Kidney epithelial cell (primary cell): ENCODE measurements around the gene ADAMTS19. TPM values are rescaled to one million over a fixed set of nuclear protein-coding genes. Genes with fewer than 3 reads are reported as not detected.
A peak's percentile ranks its signal among the peaks of the same experiment; 100 is the strongest.

Experiments used
- DNase-seq: peaks from one replicate; pipeline ENCODE4 v3.0.0-alpha.2; 2010; ENCODE audit warnings: low read depth
- H3K27me3 ChIP-seq: 2 replicates; pipeline ENCODE4 v1.6.0; 2011; ENCODE audit warnings: low read length; ENCODE audit not compliant: control insufficient read depth, insufficient read depth
- H3K36me3 ChIP-seq: 2 replicates; pipeline ENCODE4 v1.5.1; 2011; ENCODE audit warnings: low read length; ENCODE audit not compliant: control insufficient read depth, insufficient read depth
- H3K4me3 ChIP-seq: 2 replicates; pipeline ENCODE4 v1.5.1; 2011; ENCODE audit warnings: low read depth, mild to moderate bottlenecking, control low read depth, low read length
- CTCF ChIP-seq: IDR thresholded peaks from 2 replicates; pipeline ENCODE4 v1.5.1; 2011; ENCODE audit warnings: mild to moderate bottlenecking, moderate library complexity, low read length, control low read depth, inconsistent platforms; ENCODE audit not compliant: insufficient read depth, poor library complexity, severe bottlenecking
- total RNA-seq: library from RNA; depleted of rRNA; stranded (reverse); fragments of >200 nt; gene quantifications from 2 replicates; pipeline ENCODE4 v1.2.3, GENCODE V29; 2015

Gene ADAMTS19
- total RNA-seq, 1 donor from 2014 or later: 0.21 TPM

DNA sequence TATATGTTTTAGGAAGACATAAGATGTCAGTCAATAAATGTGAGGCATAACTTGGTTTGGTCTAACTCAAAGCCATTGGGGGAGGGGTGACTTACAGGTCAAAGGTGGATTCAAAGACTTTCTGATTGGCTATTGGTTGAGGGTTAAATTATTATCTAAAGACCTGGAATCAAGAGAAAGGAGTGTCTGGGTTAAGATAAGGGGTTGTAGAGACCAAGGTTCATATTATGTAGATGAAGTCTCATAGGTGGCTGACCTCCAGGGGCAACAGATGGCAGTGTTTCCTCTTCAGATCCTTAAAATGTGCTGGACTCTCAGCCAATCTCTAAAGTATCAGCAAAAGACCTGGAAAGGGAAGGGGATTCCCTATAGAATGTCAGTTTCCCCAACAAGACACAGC, 236.5 kb downstream of the ADAMTS19 start:
- no peaks in the 10 kb centered on the region for H3K36me3 ChIP-seq
- no peak overlapping the region for H3K4me3 ChIP-seq
- DNase-seq: no peak
- H3K27me3 ChIP-seq: no peaks in the 10 kb centered on the region
- TF ChIP-seq CTCF: no peak

- no peak for DNase-seq
- no peak overlapping the region for H3K4me3 ChIP-seq
- TF ChIP-seq CTCF: peak; percentile 14
Observed at GRCh38 chr5:129698661-129699060, 238.6 kb downstream of the ADAMTS19 start.

DNA sequence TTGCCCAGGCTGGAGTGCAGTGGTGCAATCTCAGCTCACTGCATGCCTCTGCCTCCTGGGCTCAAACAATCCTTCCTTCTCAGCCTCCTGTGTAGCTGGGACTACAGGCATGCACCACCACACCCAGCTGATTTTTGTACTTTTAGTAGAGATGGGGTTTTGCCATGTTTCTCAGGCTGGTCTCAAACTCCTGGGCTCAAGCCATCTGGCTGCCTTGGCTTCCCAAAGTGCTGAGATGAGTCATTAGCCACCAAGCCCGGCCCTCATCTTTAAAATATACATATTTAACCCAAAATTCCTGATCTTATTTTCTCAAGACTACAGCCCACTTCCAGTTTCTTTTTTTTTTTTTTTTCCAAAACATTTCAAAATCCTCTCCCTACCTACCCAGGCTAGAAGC, 256.1 kb downstream of the ADAMTS19 start:
- Histone ChIP-seq H3K4me3 (no peak overlapping the region), H3K36me3 (no peaks in the 10 kb centered on the region), H3K27me3 (no peaks in the 10 kb centered on the region)
- no peak for TF ChIP-seq CTCF
- no peak for DNase-seq

More at GRCh38 chr5:129698661-129699060, 238.6 kb downstream of the ADAMTS19 start:
- Histone ChIP-seq H3K36me3 (no peaks in the 10 kb centered on the region), H3K27me3 (no peaks in the 10 kb centered on the region)

- no peak for TF ChIP-seq CTCF
- Histone ChIP-seq H3K36me3 (no peaks in the 10 kb centered on the region), H3K27me3 (no peaks in the 10 kb centered on the region), H3K4me3 (no peak overlapping the region)
- no peak for DNase-seq
Observed at GRCh38 chr5:129716651-129717050, 256.6 kb downstream of the ADAMTS19 start.

DNA sequence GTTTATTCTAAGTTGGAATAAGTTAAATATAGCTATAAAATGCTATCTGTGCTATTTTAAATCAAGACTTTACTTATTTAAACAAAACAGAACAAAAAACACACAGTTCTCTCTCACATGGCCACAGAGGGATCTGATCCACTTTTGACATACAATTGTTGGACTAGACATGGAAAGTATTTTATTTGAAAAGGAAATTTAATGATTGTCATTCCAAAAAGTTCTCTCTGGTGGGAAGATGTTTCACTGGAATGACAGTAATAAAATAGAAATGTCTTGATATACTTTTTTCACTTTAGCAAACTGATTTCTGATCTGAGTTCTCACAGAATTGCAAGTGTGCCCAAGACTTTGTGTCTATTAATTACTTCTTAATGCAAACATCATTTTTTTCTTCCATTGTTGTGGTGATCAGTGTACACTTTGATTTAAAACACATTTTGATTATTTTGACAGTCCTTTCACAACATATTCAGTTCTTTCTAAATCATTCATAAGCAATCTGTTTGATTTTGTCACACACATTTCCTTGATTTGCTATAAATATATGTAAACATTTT, 257.7 kb downstream of the ADAMTS19 start:
- no peaks in the 10 kb centered on the region for H3K27me3 ChIP-seq
- no peak for DNase-seq
- no peak for TF ChIP-seq CTCF
- no peaks in the 10 kb centered on the region for H3K36me3 ChIP-seq
- H3K4me3 ChIP-seq: no peak overlapping the region

GRCh38 chr5:129718471-129719090, 258.5 kb downstream of the ADAMTS19 start:
- no peak for TF ChIP-seq CTCF
- H3K4me3 ChIP-seq: no peak overlapping the region
- H3K27me3 ChIP-seq: no peaks in the 10 kb centered on the region
- no peaks in the 10 kb centered on the region for H3K36me3 ChIP-seq
- DNase-seq: no peak
